WTC11 (cell line): ENCODE measurements around the gene C11orf97. TPM values are rescaled to one million over a fixed set of nuclear protein-coding genes. Genes with fewer than 3 reads are reported as not detected.

Experiments
- ATAC-seq: fragments of 200-7000 bp; cut with Tn5 transposase; 2 replicates; pipeline ENCODE4 v1.10.0; 2021; ENCODE audit warnings: mild to moderate bottlenecking, moderate library complexity
- CTCF ChIA-PET: fragments of 300-600 bp; sonication (Branson Sonifier 250); formaldehyde crosslinking; loops from one replicate; lab custom pipeline; 2021; ENCODE audit warnings: antibody characterized with exemption; lab: Charles Lee
- POLR2A ChIA-PET: fragments of 350-600 bp; sonication (Branson Sonifier 250); formaldehyde crosslinking; loops from one replicate; lab custom pipeline; 2021; ENCODE audit warnings: antibody characterized with exemption; lab: Charles Lee
- DNase-seq: peaks from one replicate; pipeline ENCODE4 v3.0.0; 2021; ENCODE audit warnings: low spot score
- H3K27ac Mint-ChIP-seq: 2 replicates; pipeline ENCODE4 v1.8.0; 2021; ENCODE audit warnings: mixed read lengths
- H3K27me3 Mint-ChIP-seq: 2 replicates; pipeline ENCODE4 v1.8.0; 2021; ENCODE audit warnings: low read depth, mild to moderate bottlenecking, moderate library complexity, mixed read lengths
- H3K36me3 Mint-ChIP-seq: 2 replicates; pipeline ENCODE4 v1.8.0; 2021; ENCODE audit warnings: mixed read lengths
- H3K4me1 Mint-ChIP-seq: 2 replicates; pipeline ENCODE4 v1.8.0; 2022; ENCODE audit warnings: mixed read lengths
- H3K4me3 Mint-ChIP-seq: 2 replicates; pipeline ENCODE4 v1.8.0; 2021; ENCODE audit warnings: mild to moderate bottlenecking, moderate library complexity, mixed read lengths
- H3K9me3 Mint-ChIP-seq: 2 replicates; pipeline ENCODE4 v1.8.0; 2021; ENCODE audit warnings: mixed read lengths
- ELF4 ChIP-seq: sonication (generic); formaldehyde crosslinking; IDR thresholded peaks from 2 replicates; pipeline ENCODE4 v1.8.1; 2022; ENCODE audit warnings: low read depth, mild to moderate bottlenecking, moderate library complexity, missing genetic modification reagents
- FOXJ3 ChIP-seq: sonication (generic); formaldehyde crosslinking; IDR thresholded peaks from 2 replicates; pipeline ENCODE4 v1.9.0; 2021; ENCODE audit warnings: missing genetic modification reagents, mild to moderate bottlenecking, borderline replicate concordance
- FOXP1 ChIP-seq: sonication (generic); formaldehyde crosslinking; IDR thresholded peaks from 2 replicates; pipeline ENCODE4 v1.8.0; 2022; ENCODE audit warnings: missing genetic modification reagents, mild to moderate bottlenecking, moderate library complexity, borderline replicate concordance
- KAT7 ChIP-seq: sonication (generic); formaldehyde crosslinking; IDR thresholded peaks from 2 replicates; pipeline ENCODE4 v1.8.1; 2023; ENCODE audit warnings: missing genetic modification reagents, mild to moderate bottlenecking, borderline replicate concordance
- NR2C2 ChIP-seq: sonication (generic); formaldehyde crosslinking; IDR thresholded peaks from 2 replicates; pipeline ENCODE4 v1.8.0; 2022; ENCODE audit warnings: mild to moderate bottlenecking, missing genetic modification reagents
- RORB ChIP-seq: fragments of 250-450 bp; sonication (Bioruptor Pico); IDR thresholded peaks from 2 replicates; pipeline ENCODE4 v1.9.0; 2021; ENCODE audit warnings: mild to moderate bottlenecking
- SMAD4 ChIP-seq: sonication (generic); formaldehyde crosslinking; IDR thresholded peaks from 2 replicates; pipeline ENCODE4 v1.8.0; 2022; ENCODE audit warnings: mild to moderate bottlenecking, missing genetic modification reagents
- TCF7 ChIP-seq: sonication (generic); formaldehyde crosslinking; IDR thresholded peaks from 2 replicates; pipeline ENCODE4 v1.8.0; 2022; ENCODE audit warnings: mild to moderate bottlenecking, low read depth, missing genetic modification reagents, moderate library complexity
- ZNF263 ChIP-seq: sonication (generic); formaldehyde crosslinking; IDR thresholded peaks from 2 replicates; pipeline ENCODE4 v1.8.1; 2022; ENCODE audit warnings: low read depth, mild to moderate bottlenecking, moderate library complexity, missing genetic modification reagents
- ZNF416 ChIP-seq: fragments of 250-450 bp; sonication (Bioruptor Pico); IDR thresholded peaks from 2 replicates; pipeline ENCODE4 v1.9.0; 2021; ENCODE audit warnings: mild to moderate bottlenecking, inconsistent platforms
- total RNA-seq: library from RNA; stranded (reverse); gene quantifications from 3 replicates; pipeline ENCODE4 v1.2.3, GENCODE V29; 2021
- TF ChIP-seq, protein P1 (sequence below): sonication (generic); formaldehyde crosslinking; IDR thresholded peaks from 2 replicates; pipeline ENCODE4 v1.8.1; 2023; ENCODE audit warnings: mild to moderate bottlenecking, missing genetic modification reagents, moderate library complexity
- TF ChIP-seq, protein P2 (sequence below): sonication (generic); formaldehyde crosslinking; IDR thresholded peaks from 2 replicates; pipeline ENCODE4 v1.8.1; 2022; ENCODE audit warnings: missing genetic modification reagents, borderline replicate concordance
- TF ChIP-seq, protein P3 (sequence below): sonication (generic); formaldehyde crosslinking; IDR thresholded peaks from 2 replicates; pipeline ENCODE4 v1.8.0; 2023; ENCODE audit warnings: missing genetic modification reagents
- TF ChIP-seq, protein P4 (sequence below): sonication (generic); formaldehyde crosslinking; conservative IDR thresholded peaks from 2 replicates; pipeline ENCODE4 v1.8.1; 2022; ENCODE audit warnings: mild to moderate bottlenecking, missing genetic modification reagents
- TF ChIP-seq, protein P5 (sequence below): fragments of 250-450 bp; sonication (Bioruptor Pico); IDR thresholded peaks from 2 replicates; pipeline ENCODE4 v1.9.0; 2021; ENCODE audit warnings: mild to moderate bottlenecking, borderline replicate concordance

C11orf97 gene
- total RNA-seq, 1 experiment from 2014 or later = not detected

DNA sequence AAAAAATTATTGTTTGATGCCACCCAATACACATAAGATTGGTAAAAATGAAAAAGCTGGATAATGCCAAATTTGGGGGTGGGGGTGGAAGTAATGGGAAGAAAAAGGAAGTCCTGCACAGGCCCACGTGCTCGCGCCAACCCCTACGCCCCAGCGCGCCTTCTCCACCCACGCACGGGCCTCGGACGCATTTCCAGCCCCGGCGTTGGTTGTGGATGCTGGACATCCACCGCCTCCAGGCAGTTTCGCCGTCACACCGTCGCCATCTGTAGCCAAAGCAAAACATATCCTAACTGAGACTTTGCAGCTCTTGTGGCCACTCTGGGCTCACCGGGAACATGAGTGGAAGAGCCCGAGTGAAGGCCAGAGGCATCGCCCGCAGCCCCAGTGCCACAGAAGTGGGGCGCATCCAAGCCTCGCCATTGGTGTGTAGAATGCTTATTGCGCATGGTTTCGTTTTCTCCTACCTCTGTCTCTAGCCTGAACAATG, 55.0 kb downstream of the C11orf97 start, which contains the start of gene PIWIL4:
TSS of gene PIWIL4 (plus strand) at position 188 of the 490 bp plus-strand sequence. CDS start at position 339, 151 bp downstream.
- H3K27me3 Mint-ChIP-seq = peaks cover 2% of the 10 kb centered on the region; the same call in 1 of the 2 replicates
- no peak for ATAC-seq
- ChIA-PET POLR2A (no interaction called here), CTCF (interaction anchor here (0.6 kb wide), 1 partner anchor 73 kb away, joined by 4 read pairs; no protein-coding TSS in a partner anchor)
- H3K36me3 Mint-ChIP-seq = no peaks in the 10 kb centered on the region
- no peak for TF ChIP-seq ZNF416 (CRISPR knock-in tag)
- TF ChIP-seq RORB = no peak
- no peak for TF ChIP-seq ZNF263 (CRISPR knock-in tag)
- no peak for TF ChIP-seq TCF7 (CRISPR knock-in tag)
- TF ChIP-seq, protein P1, sequence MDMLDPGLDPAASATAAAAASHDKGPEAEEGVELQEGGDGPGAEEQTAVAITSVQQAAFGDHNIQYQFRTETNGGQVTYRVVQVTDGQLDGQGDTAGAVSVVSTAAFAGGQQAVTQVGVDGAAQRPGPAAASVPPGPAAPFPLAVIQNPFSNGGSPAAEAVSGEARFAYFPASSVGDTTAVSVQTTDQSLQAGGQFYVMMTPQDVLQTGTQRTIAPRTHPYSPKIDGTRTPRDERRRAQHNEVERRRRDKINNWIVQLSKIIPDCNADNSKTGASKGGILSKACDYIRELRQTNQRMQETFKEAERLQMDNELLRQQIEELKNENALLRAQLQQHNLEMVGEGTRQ (CRISPR knock-in tag) = no peak
- no peak for TF ChIP-seq NR2C2 (CRISPR knock-in tag)
- TF ChIP-seq, protein P2, sequence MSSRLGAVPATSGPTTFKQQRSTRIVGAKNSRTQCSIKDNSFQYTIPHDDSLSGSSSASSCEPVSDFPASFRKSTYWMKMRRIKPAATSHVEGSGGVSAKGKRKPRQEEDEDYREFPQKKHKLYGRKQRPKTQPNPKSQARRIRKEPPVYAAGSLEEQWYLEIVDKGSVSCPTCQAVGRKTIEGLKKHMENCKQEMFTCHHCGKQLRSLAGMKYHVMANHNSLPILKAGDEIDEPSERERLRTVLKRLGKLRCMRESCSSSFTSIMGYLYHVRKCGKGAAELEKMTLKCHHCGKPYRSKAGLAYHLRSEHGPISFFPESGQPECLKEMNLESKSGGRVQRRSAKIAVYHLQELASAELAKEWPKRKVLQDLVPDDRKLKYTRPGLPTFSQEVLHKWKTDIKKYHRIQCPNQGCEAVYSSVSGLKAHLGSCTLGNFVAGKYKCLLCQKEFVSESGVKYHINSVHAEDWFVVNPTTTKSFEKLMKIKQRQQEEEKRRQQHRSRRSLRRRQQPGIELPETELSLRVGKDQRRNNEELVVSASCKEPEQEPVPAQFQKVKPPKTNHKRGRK = no peak
- TF ChIP-seq, protein P3, sequence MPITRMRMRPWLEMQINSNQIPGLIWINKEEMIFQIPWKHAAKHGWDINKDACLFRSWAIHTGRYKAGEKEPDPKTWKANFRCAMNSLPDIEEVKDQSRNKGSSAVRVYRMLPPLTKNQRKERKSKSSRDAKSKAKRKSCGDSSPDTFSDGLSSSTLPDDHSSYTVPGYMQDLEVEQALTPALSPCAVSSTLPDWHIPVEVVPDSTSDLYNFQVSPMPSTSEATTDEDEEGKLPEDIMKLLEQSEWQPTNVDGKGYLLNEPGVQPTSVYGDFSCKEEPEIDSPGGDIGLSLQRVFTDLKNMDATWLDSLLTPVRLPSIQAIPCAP (CRISPR knock-in tag) = no peak
- TF ChIP-seq, protein P4, sequence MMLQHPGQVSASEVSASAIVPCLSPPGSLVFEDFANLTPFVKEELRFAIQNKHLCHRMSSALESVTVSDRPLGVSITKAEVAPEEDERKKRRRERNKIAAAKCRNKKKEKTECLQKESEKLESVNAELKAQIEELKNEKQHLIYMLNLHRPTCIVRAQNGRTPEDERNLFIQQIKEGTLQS (CRISPR knock-in tag) = no peak
- TF ChIP-seq ELF4 = no peak
- TF ChIP-seq FOXP1 (CRISPR knock-in tag) = no peak
- no peak for TF ChIP-seq KAT7 (CRISPR knock-in tag)
- no peaks in the 10 kb centered on the region for H3K9me3 Mint-ChIP-seq
- H3K4me1 Mint-ChIP-seq = peaks cover 8% of the 10 kb centered on the region
- no peak within 1 kb of the TSS for H3K27ac Mint-ChIP-seq
- H3K4me3 Mint-ChIP-seq = no peak within 1 kb of the TSS
- DNase-seq = no peak

DNA sequence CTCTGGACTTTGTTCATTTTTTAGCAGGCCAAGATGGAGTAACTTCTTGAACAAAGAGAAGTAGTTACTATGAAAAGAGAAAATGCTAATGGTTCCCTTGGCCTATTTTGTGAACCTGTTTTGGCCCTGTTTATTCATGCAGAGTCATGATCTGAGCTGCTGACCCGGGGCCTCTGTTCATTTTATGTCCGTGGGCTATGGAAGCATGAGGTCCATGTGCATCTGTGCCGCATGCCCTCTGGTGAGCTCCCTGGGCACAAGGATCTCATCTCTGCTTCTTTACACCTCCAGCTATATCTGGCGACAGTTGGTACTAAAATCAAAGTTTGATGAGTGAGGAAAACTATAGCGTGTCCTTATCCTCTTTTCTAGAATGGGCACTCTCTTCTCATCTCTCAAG, 55.9 kb downstream of the C11orf97 start:
- DNase-seq = no peak
- Mint-ChIP-seq H3K4me1 (peaks cover 2% of the 10 kb centered on the region; the same call in 1 of the 2 replicates), H3K27me3 (peaks cover 2% of the 10 kb centered on the region; the same call in 1 of the 2 replicates), H3K27ac (no peak overlapping the region), H3K4me3 (no peak overlapping the region), H3K36me3 (no peaks in the 10 kb centered on the region), H3K9me3 (0 out of 2 replicates have a peak, but pooled peaks cover 5% of the 10 kb centered on the region)
- no peak for ATAC-seq
- ChIA-PET CTCF (no interaction called here), POLR2A (no interaction called here)
- no peak for TF ChIP-seq FOXJ3
- TF ChIP-seq, protein P5, sequence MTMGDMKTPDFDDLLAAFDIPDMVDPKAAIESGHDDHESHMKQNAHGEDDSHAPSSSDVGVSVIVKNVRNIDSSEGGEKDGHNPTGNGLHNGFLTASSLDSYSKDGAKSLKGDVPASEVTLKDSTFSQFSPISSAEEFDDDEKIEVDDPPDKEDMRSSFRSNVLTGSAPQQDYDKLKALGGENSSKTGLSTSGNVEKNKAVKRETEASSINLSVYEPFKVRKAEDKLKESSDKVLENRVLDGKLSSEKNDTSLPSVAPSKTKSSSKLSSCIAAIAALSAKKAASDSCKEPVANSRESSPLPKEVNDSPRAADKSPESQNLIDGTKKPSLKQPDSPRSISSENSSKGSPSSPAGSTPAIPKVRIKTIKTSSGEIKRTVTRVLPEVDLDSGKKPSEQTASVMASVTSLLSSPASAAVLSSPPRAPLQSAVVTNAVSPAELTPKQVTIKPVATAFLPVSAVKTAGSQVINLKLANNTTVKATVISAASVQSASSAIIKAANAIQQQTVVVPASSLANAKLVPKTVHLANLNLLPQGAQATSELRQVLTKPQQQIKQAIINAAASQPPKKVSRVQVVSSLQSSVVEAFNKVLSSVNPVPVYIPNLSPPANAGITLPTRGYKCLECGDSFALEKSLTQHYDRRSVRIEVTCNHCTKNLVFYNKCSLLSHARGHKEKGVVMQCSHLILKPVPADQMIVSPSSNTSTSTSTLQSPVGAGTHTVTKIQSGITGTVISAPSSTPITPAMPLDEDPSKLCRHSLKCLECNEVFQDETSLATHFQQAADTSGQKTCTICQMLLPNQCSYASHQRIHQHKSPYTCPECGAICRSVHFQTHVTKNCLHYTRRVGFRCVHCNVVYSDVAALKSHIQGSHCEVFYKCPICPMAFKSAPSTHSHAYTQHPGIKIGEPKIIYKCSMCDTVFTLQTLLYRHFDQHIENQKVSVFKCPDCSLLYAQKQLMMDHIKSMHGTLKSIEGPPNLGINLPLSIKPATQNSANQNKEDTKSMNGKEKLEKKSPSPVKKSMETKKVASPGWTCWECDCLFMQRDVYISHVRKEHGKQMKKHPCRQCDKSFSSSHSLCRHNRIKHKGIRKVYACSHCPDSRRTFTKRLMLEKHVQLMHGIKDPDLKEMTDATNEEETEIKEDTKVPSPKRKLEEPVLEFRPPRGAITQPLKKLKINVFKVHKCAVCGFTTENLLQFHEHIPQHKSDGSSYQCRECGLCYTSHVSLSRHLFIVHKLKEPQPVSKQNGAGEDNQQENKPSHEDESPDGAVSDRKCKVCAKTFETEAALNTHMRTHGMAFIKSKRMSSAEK = no peak
- TF ChIP-seq SMAD4 (CRISPR knock-in tag) = no peak
